ENCODE data around the gene AKAP6.

DNA sequence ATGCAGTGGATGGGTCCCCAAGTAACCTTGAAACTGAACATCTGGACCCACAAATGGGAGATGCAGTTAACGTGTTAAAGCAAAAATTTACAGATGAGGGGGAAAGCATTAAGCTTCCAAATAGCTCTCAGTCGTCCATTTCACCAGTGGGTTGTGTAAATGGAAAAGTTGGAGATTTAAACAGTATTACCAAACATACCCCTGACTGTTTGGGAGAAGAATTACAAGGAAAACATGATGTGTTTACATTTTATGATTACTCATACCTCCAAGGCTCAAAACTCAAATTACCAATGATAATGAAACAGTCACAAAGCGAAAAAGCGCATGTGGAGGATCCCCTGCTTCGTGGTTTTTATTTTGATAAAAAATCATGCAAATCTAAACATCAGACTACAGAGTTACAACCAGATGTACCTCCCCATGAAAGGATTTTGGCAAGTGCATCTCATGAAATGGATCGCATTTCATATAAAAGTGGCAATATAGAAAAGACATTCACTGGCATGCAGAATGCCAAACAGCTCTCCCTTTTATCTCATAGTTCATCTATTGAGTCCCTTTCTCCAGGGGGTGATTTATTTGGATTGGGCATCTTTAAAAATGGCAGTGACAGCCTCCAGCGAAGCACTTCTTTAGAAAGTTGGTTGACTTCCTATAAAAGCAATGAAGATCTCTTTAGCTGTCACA is 493.0 kb downstream of the AKAP6 start:
- TF ChIP-seq, protein P1, sequence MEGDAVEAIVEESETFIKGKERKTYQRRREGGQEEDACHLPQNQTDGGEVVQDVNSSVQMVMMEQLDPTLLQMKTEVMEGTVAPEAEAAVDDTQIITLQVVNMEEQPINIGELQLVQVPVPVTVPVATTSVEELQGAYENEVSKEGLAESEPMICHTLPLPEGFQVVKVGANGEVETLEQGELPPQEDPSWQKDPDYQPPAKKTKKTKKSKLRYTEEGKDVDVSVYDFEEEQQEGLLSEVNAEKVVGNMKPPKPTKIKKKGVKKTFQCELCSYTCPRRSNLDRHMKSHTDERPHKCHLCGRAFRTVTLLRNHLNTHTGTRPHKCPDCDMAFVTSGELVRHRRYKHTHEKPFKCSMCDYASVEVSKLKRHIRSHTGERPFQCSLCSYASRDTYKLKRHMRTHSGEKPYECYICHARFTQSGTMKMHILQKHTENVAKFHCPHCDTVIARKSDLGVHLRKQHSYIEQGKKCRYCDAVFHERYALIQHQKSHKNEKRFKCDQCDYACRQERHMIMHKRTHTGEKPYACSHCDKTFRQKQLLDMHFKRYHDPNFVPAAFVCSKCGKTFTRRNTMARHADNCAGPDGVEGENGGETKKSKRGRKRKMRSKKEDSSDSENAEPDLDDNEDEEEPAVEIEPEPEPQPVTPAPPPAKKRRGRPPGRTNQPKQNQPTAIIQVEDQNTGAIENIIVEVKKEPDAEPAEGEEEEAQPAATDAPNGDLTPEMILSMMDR (IDR thresholded peaks at IDR 0.05; ENCODE audit: low read depth, low read length, missing input control) = no peak
- TF ChIP-seq JUND (IDR thresholded peaks at IDR 0.05) (no peak), RAD21 (IDR thresholded peaks at IDR 0.05) (no peak), EGR1 (IDR thresholded peaks at IDR 0.05; ENCODE audit: low read depth in 2 of 2) (no peak), TAF1 (conservative IDR thresholded peaks at IDR 0.05) (no peak)
- TF ChIP-seq, protein P2, sequence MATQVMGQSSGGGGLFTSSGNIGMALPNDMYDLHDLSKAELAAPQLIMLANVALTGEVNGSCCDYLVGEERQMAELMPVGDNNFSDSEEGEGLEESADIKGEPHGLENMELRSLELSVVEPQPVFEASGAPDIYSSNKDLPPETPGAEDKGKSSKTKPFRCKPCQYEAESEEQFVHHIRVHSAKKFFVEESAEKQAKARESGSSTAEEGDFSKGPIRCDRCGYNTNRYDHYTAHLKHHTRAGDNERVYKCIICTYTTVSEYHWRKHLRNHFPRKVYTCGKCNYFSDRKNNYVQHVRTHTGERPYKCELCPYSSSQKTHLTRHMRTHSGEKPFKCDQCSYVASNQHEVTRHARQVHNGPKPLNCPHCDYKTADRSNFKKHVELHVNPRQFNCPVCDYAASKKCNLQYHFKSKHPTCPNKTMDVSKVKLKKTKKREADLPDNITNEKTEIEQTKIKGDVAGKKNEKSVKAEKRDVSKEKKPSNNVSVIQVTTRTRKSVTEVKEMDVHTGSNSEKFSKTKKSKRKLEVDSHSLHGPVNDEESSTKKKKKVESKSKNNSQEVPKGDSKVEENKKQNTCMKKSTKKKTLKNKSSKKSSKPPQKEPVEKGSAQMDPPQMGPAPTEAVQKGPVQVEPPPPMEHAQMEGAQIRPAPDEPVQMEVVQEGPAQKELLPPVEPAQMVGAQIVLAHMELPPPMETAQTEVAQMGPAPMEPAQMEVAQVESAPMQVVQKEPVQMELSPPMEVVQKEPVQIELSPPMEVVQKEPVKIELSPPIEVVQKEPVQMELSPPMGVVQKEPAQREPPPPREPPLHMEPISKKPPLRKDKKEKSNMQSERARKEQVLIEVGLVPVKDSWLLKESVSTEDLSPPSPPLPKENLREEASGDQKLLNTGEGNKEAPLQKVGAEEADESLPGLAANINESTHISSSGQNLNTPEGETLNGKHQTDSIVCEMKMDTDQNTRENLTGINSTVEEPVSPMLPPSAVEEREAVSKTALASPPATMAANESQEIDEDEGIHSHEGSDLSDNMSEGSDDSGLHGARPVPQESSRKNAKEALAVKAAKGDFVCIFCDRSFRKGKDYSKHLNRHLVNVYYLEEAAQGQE (IDR thresholded peaks at IDR 0.05) = no peak
- TF ChIP-seq, protein P3, sequence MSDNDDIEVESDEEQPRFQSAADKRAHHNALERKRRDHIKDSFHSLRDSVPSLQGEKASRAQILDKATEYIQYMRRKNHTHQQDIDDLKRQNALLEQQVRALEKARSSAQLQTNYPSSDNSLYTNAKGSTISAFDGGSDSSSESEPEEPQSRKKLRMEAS (IDR thresholded peaks at IDR 0.05) = no peak
